ENCODE measurements around the gene SUMO3.

SUMO3 gene

GRCh38 chr21:44829507-44830092, 11.7 kb upstream of the SUMO3 start:
- Histone ChIP-seq H3K9me3 (no peaks in the 10 kb centered on the region; the same call in 1 of the 2 replicates), H3K36me3 (no peaks in the 10 kb centered on the region), H3K4me3 (ENCODE audit: low read depth, low read length) (no peak overlapping the region), H3K27me3 (no peaks in the 10 kb centered on the region), H3K4me1 (no peaks in the 10 kb centered on the region)
- DNase-seq, result no peak
- TF ChIP-seq CTCF (IDR thresholded peaks at IDR 0.05; ENCODE audit: low read depth, low read length), result no peak

- Histone ChIP-seq H3K4me3 (ENCODE audit: low read depth, low read length) (no peak overlapping the region), H3K27me3 (no peaks in the 10 kb centered on the region), H3K4me1 (no peaks in the 10 kb centered on the region), H3K36me3 (no peaks in the 10 kb centered on the region), H3K9me3 (no peaks in the 10 kb centered on the region; the same call in 1 of the 2 replicates)
- no peak for TF ChIP-seq CTCF (IDR thresholded peaks at IDR 0.05; ENCODE audit: low read depth, low read length)
- no peak for DNase-seq
Measured at GRCh38 chr21:44828362-44829056, 10.6 kb upstream of the SUMO3 start.

- H3K9me3 ChIP-seq, result peaks cover 7% of the 10 kb centered on the region
Measured at GRCh38 chr21:44823179-44823660, 5.4 kb upstream of the SUMO3 start.

GRCh38 chr21:44822484-44823178, 4.8 kb upstream of the SUMO3 start:
- TF ChIP-seq CTCF (IDR thresholded peaks at IDR 0.05; ENCODE audit: low read depth, low read length), result no peak

More at GRCh38 chr21:44823179-44823660, 5.4 kb upstream of the SUMO3 start:
- TF ChIP-seq CTCF (IDR thresholded peaks at IDR 0.05; ENCODE audit: low read depth, low read length), result no peak
- Histone ChIP-seq H3K4me1 (no peaks in the 10 kb centered on the region), H3K4me3 (ENCODE audit: low read depth, low read length) (no peak overlapping the region), H3K27me3 (no peaks in the 10 kb centered on the region; the same call in 1 of the 2 replicates), H3K36me3 (peaks cover 1% of the 10 kb centered on the region; the same call in 1 of the 2 replicates)
- DNase-seq, result no peak

GRCh38 chr21:44820851-44821250, 3.0 kb upstream of the SUMO3 start:
- TF ChIP-seq CTCF (IDR thresholded peaks at IDR 0.05; ENCODE audit: low read depth, low read length), result no peak

More at GRCh38 chr21:44822484-44823178, 4.8 kb upstream of the SUMO3 start:
- peaks cover 3% of the 10 kb centered on the region; the same call in 1 of the 2 replicates for H3K36me3 ChIP-seq
- no peak for DNase-seq
- no peak overlapping the region for H3K4me3 ChIP-seq (ENCODE audit: low read depth, low read length)
- H3K9me3 ChIP-seq, result peaks cover 7% of the 10 kb centered on the region
- H3K4me1 ChIP-seq, result no peaks in the 10 kb centered on the region
- no peaks in the 10 kb centered on the region; the same call in 1 of the 2 replicates for H3K27me3 ChIP-seq

More at GRCh38 chr21:44820851-44821250, 3.0 kb upstream of the SUMO3 start:
- no peak overlapping the region for H3K4me3 ChIP-seq (ENCODE audit: low read depth, low read length)
- peaks cover 7% of the 10 kb centered on the region for H3K9me3 ChIP-seq
- no peaks in the 10 kb centered on the region; the same call in 1 of the 2 replicates for H3K27me3 ChIP-seq
- DNase-seq, result no peak
- peaks cover 3% of the 10 kb centered on the region; the same call in 1 of the 2 replicates for H3K36me3 ChIP-seq
- no peaks in the 10 kb centered on the region for H3K4me1 ChIP-seq
